ENCODE measurements around the gene USP30. TPM values are rescaled to one million over a fixed set of nuclear protein-coding genes. Genes with fewer than 3 reads are reported as not detected.
"Not testable (repeated sequence)": the region's sequence is repeated elsewhere in the genome, so short reads cannot be mapped to it uniquely, and the experiment has no call there.

The USP30 gene
- total and polyA plus RNA-seq, 10 of the 15 experiments (the other 5 are each of a cell fraction or from before 2014, with no cell fraction given), result 2.1 to 16.2 (median 6.4) TPM

- BruUV-seq (replicated peaks); H3K9me3 ChIP-seq (replicated peaks; ENCODE audit: control insufficient read depth, insufficient read depth, low read length); CTCF ChIA-PET; RAD21 ChIA-PET (ENCODE audit: unreplicated experiment); H3K4me3 ChIP-seq; H2AFZ ChIP-seq (ENCODE audit: control insufficient read depth, low read depth, low read length); intact Hi-C loops (cut with micrococcal nuclease; ENCODE audit: unreplicated experiment); H3K4me2 ChIP-seq (ENCODE audit: control insufficient read depth, insufficient read depth); H3K27ac ChIP-seq (ENCODE audit: control insufficient read depth, insufficient read depth); H3K9ac ChIP-seq (ENCODE audit: control insufficient read depth, insufficient read depth, low read length); in situ Hi-C loops (cut with MboI); H3K36me3 ChIP-seq (ENCODE audit: control insufficient read depth in 2 of 2, insufficient read depth in 2 of 2, low read length in 1 of 2); H3K4me1 ChIP-seq (ENCODE audit: control insufficient read depth, insufficient read depth, low read length); FAIRE-seq; POLR2A ChIA-PET; H3K79me2 ChIP-seq (ENCODE audit: control insufficient read depth, insufficient read depth, low read length); ATAC-seq; H3K27me3 ChIP-seq (replicated peaks in 1 of 2; ENCODE audit: control insufficient read depth in 2 of 2, insufficient read depth in 2 of 2, low read length in 1 of 2); DNase-seq (ENCODE audit: low read depth, low spot score); H4K20me1 ChIP-seq (ENCODE audit: control insufficient read depth, insufficient read depth): not testable (repeated sequence)
- WGBS (ENCODE audit: insufficient coverage, insufficient replicate concordance, low lambda C conversion rate, missing lambda C conversion rate), result 81% methylated on average over 3 of the region's 3 CpGs
- SMC1A ChIA-PET (ENCODE audit: uncharacterized antibody, unreplicated experiment), result interaction anchor here (0.7 kb wide), 1 partner anchor 116 kb away, joined by 3 read pairs; no protein-coding TSS in a partner anchor
These were observed 3.7 kb upstream of the USP30 start for GRCh38 chr12:109048706-109049105.

GRCh38 chr12:109049794-109050193 lies 2.6 kb upstream of the USP30 start:
- DNase-seq (ENCODE audit: low read depth, low spot score); H3K36me3 ChIP-seq (ENCODE audit: control insufficient read depth in 2 of 2, insufficient read depth in 2 of 2, low read length in 1 of 2); H3K9me3 ChIP-seq (replicated peaks; ENCODE audit: control insufficient read depth, insufficient read depth, low read length); CTCF ChIA-PET; H3K9ac ChIP-seq (ENCODE audit: control insufficient read depth, insufficient read depth, low read length); H2AFZ ChIP-seq (ENCODE audit: control insufficient read depth, low read depth, low read length); ATAC-seq; SMC1A ChIA-PET (ENCODE audit: uncharacterized antibody, unreplicated experiment); H3K27ac ChIP-seq (ENCODE audit: control insufficient read depth, insufficient read depth); H3K27me3 ChIP-seq (replicated peaks in 1 of 2; ENCODE audit: control insufficient read depth in 2 of 2, insufficient read depth in 2 of 2, low read length in 1 of 2); BruUV-seq (replicated peaks); intact Hi-C loops (cut with micrococcal nuclease; ENCODE audit: unreplicated experiment); H3K4me3 ChIP-seq; H3K4me2 ChIP-seq (ENCODE audit: control insufficient read depth, insufficient read depth); in situ Hi-C loops (cut with MboI); H4K20me1 ChIP-seq (ENCODE audit: control insufficient read depth, insufficient read depth); H3K4me1 ChIP-seq (ENCODE audit: control insufficient read depth, insufficient read depth, low read length); FAIRE-seq; RAD21 ChIA-PET (ENCODE audit: unreplicated experiment); POLR2A ChIA-PET: not testable (repeated sequence)
- 76% methylated on average over 8 of the region's 8 CpGs for WGBS (ENCODE audit: insufficient coverage, insufficient replicate concordance, low lambda C conversion rate, missing lambda C conversion rate)
- peaks cover 14% of the 10 kb centered on the region for H3K79me2 ChIP-seq (ENCODE audit: control insufficient read depth, insufficient read depth, low read length)

Measured in GM12878 (cell line).